K562 (cell line): ENCODE measurements around the gene KNG1. TPM values are rescaled to one million over a fixed set of nuclear protein-coding genes. Genes with fewer than 3 reads are reported as not detected.
A peak's percentile ranks its signal among the peaks of the same experiment; 100 is the strongest.

Source experiments
- ASH1L ChIP-seq: fragments of 450-650 bp; IDR thresholded peaks from 2 replicates; pipeline ENCODE4 v1.6.1; 2018; ENCODE audit warnings: borderline replicate concordance, mild to moderate bottlenecking, low read depth; ENCODE audit not compliant: partially characterized antibody
- FIP1L1 ChIP-seq: fragments of 200-400 bp; formaldehyde crosslinking; IDR thresholded peaks from 2 replicates; pipeline ENCODE4 v1.6.1; 2018; ENCODE audit warnings: mild to moderate bottlenecking, low read depth, low read length; ENCODE audit not compliant: poor library complexity, severe bottlenecking
- FOS ChIP-seq: IDR thresholded peaks from 3 replicates; pipeline ENCODE4 v1.6.1; 2011; ENCODE audit not compliant: insufficient read length; ENCODE audit errors: extremely low read depth
- NFXL1 ChIP-seq: fragments of 450-650 bp; formaldehyde crosslinking; IDR thresholded peaks from 2 replicates; pipeline ENCODE4 v1.4.0; 2021; ENCODE audit warnings: mild to moderate bottlenecking
- PHTF2 ChIP-seq: fragments of 250-450 bp; sonication (Bioruptor Pico); IDR thresholded peaks from 2 replicates; pipeline ENCODE4 v1.5.0; 2021; ENCODE audit warnings: mild to moderate bottlenecking
- POLR2A ChIP-seq: fragments of 450-650 bp; conservative IDR thresholded peaks from 2 replicates; pipeline ENCODE4 v1.6.1; 2016
- POLR2AphosphoS5 ChIP-seq: IDR thresholded peaks from 2 replicates; pipeline ENCODE4 v1.6.1; 2011; ENCODE audit warnings: mild to moderate bottlenecking, low read depth, low read length, moderate library complexity; ENCODE audit not compliant: control insufficient read depth, insufficient read depth
- RBFOX2 ChIP-seq: fragments of 200-400 bp; formaldehyde crosslinking; IDR thresholded peaks from 2 replicates; pipeline ENCODE4 v1.6.1; 2017; ENCODE audit warnings: low read depth, mild to moderate bottlenecking, low read length, moderate library complexity
- ZNF699 ChIP-seq: fragments of 250-450 bp; sonication (Bioruptor Pico); IDR thresholded peaks from 2 replicates; pipeline ENCODE4 v1.8.0; 2021; ENCODE audit warnings: mild to moderate bottlenecking, moderate library complexity; ENCODE audit not compliant: insufficient replicate concordance
- polyA plus RNA-seq, 8 experiments: library from polyadenylated mRNA; depleted of rRNA in 4 of 8; stranded (reverse) in 5 of 8; unstranded in 3 of 8; fragments of >200 nt; fragmentation: Nextera tagmentation in 2 of 8; fragmentation: Illumina TruSeq in 1 of 8; extraction: Ambion mirVana in 2 of 8; extraction: Trizol in 1 of 8; gene quantifications; 2 replicates each; pipeline versions ENCODE4 v1.2.1 to v1.2.3, GENCODE V29; 2011 to 2014; ENCODE audit warnings: inconsistent platforms in 1 of 8, missing spikeins in 1 of 8
- total RNA-seq, 7 experiments: library from RNA; depleted of rRNA in 6 of 7; stranded (reverse); fragments of >200 nt in 6 of 7; fragmentation: Illumina TruSeq in 2 of 7; extraction: Trizol in 2 of 7; gene quantifications; 2 replicates each; pipeline versions ENCODE4 v1.2.1 to v1.2.3, GENCODE V29; 2011 to 2021; ENCODE audit warnings: low replicate concordance in 1 of 7
- TF ChIP-seq, protein P1 (sequence below): sonication (generic); formaldehyde crosslinking; IDR thresholded peaks from 2 replicates; pipeline ENCODE4 v1.8.0; 2022; ENCODE audit warnings: mild to moderate bottlenecking, missing genetic modification reagents
- TF ChIP-seq, protein P2 (sequence below): fragments of 250-450 bp; sonication (Bioruptor Pico); IDR thresholded peaks from 2 replicates; pipeline ENCODE4 v1.9.0; 2021; ENCODE audit warnings: mild to moderate bottlenecking
- TF ChIP-seq, protein P3 (sequence below): fragments of 450-650 bp; formaldehyde crosslinking; IDR thresholded peaks from 2 replicates; pipeline ENCODE4 v1.4.0; 2022; ENCODE audit warnings: missing genetic modification characterization
- TF ChIP-seq, protein P4 (sequence below): fragments of 250-450 bp; sonication (Bioruptor Pico); IDR thresholded peaks from 2 replicates; pipeline ENCODE4 v1.8.0; 2022; ENCODE audit warnings: inconsistent platforms
- TF ChIP-seq, protein P5 (sequence below): fragments of 450-650 bp; IDR thresholded peaks from 2 replicates; pipeline ENCODE4 v1.6.1; 2016; ENCODE audit warnings: low read depth

The KNG1 gene
- total and polyA plus RNA-seq, 9 of the 15 experiments (the other 6 are each of a cell fraction or from before 2014, with no cell fraction given): 0.09 TPM; not detected in 8

DNA sequence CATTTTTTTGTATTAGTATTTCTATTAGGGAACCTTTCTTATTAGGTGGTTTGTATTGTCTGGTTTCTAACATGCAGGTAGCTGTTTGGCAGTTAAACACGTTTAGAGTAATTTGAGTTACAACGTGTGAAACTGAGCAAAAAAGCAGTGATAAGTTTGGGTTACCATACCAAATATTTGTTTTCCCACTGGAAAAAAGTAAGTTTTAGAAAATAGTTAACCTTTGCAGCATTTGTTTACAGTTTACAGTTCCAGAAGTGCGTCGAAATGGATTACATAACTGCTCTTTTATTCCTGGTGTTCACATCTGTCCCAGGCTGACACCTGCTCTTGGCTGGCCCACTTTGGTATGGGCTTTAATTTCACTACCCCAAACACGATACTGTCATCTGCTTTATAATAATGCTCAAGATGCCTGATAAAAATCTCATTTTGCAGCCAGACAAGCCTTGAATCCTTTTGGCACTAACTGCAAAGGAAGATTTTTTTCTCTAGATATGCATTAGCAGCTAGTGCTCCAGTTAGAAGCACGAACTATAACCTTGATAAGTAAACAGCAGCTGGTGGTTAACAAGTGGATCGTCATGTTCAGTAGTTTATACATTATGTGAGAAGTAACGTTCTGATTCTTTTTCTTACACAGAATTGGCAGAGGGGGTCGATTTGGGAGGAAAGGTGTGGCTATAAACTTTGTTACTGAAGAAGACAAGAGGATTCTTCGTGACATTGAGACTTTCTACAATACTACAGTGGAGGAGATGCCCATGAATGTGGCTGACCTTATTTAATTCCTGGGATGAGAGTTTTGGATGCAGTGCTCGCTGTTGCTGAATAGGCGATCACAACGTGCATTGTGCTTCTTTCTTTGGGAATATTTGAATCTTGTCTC is 71.6 kb downstream of the KNG1 start (continued):
- TF ChIP-seq, protein P1, sequence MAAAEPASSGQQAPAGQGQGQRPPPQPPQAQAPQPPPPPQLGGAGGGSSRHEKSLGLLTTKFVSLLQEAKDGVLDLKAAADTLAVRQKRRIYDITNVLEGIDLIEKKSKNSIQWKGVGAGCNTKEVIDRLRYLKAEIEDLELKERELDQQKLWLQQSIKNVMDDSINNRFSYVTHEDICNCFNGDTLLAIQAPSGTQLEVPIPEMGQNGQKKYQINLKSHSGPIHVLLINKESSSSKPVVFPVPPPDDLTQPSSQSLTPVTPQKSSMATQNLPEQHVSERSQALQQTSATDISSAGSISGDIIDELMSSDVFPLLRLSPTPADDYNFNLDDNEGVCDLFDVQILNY: no peak
- TF ChIP-seq POLR2A (peak; percentile 30), ASH1L (no peak), FOS (no peak), NFXL1 (CRISPR knock-in tag) (peak; percentile 46; the same call in 1 of the 2 replicates), POLR2AphosphoS5 (0 out of 2 replicates have a peak, but pooled peaks have one; percentile 13), PHTF2 (CRISPR knock-in tag) (no peak), FIP1L1 (no peak), RBFOX2 (peak; percentile 58; the same call in 1 of the 2 replicates), ZNF699 (no peak)
- TF ChIP-seq, protein P2, sequence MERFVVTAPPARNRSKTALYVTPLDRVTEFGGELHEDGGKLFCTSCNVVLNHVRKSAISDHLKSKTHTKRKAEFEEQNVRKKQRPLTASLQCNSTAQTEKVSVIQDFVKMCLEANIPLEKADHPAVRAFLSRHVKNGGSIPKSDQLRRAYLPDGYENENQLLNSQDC (CRISPR knock-in tag): 0 out of 2 replicates have a peak, but pooled peaks have one; percentile 27
- TF ChIP-seq, protein P3, sequence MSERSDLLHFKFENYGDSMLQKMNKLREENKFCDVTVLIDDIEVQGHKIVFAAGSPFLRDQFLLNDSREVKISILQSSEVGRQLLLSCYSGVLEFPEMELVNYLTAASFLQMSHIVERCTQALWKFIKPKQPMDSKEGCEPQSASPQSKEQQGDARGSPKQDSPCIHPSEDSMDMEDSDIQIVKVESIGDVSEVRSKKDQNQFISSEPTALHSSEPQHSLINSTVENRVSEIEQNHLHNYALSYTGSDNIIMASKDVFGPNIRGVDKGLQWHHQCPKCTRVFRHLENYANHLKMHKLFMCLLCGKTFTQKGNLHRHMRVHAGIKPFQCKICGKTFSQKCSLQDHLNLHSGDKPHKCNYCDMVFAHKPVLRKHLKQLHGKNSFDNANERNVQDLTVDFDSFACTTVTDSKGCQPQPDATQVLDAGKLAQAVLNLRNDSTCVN (CRISPR knock-in tag): peak; percentile 64; the same call in 1 of the 2 replicates
- TF ChIP-seq, protein P4, sequence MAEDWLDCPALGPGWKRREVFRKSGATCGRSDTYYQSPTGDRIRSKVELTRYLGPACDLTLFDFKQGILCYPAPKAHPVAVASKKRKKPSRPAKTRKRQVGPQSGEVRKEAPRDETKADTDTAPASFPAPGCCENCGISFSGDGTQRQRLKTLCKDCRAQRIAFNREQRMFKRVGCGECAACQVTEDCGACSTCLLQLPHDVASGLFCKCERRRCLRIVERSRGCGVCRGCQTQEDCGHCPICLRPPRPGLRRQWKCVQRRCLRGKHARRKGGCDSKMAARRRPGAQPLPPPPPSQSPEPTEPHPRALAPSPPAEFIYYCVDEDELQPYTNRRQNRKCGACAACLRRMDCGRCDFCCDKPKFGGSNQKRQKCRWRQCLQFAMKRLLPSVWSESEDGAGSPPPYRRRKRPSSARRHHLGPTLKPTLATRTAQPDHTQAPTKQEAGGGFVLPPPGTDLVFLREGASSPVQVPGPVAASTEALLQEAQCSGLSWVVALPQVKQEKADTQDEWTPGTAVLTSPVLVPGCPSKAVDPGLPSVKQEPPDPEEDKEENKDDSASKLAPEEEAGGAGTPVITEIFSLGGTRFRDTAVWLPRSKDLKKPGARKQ (CRISPR knock-in tag): no peak
- TF ChIP-seq, protein P5, sequence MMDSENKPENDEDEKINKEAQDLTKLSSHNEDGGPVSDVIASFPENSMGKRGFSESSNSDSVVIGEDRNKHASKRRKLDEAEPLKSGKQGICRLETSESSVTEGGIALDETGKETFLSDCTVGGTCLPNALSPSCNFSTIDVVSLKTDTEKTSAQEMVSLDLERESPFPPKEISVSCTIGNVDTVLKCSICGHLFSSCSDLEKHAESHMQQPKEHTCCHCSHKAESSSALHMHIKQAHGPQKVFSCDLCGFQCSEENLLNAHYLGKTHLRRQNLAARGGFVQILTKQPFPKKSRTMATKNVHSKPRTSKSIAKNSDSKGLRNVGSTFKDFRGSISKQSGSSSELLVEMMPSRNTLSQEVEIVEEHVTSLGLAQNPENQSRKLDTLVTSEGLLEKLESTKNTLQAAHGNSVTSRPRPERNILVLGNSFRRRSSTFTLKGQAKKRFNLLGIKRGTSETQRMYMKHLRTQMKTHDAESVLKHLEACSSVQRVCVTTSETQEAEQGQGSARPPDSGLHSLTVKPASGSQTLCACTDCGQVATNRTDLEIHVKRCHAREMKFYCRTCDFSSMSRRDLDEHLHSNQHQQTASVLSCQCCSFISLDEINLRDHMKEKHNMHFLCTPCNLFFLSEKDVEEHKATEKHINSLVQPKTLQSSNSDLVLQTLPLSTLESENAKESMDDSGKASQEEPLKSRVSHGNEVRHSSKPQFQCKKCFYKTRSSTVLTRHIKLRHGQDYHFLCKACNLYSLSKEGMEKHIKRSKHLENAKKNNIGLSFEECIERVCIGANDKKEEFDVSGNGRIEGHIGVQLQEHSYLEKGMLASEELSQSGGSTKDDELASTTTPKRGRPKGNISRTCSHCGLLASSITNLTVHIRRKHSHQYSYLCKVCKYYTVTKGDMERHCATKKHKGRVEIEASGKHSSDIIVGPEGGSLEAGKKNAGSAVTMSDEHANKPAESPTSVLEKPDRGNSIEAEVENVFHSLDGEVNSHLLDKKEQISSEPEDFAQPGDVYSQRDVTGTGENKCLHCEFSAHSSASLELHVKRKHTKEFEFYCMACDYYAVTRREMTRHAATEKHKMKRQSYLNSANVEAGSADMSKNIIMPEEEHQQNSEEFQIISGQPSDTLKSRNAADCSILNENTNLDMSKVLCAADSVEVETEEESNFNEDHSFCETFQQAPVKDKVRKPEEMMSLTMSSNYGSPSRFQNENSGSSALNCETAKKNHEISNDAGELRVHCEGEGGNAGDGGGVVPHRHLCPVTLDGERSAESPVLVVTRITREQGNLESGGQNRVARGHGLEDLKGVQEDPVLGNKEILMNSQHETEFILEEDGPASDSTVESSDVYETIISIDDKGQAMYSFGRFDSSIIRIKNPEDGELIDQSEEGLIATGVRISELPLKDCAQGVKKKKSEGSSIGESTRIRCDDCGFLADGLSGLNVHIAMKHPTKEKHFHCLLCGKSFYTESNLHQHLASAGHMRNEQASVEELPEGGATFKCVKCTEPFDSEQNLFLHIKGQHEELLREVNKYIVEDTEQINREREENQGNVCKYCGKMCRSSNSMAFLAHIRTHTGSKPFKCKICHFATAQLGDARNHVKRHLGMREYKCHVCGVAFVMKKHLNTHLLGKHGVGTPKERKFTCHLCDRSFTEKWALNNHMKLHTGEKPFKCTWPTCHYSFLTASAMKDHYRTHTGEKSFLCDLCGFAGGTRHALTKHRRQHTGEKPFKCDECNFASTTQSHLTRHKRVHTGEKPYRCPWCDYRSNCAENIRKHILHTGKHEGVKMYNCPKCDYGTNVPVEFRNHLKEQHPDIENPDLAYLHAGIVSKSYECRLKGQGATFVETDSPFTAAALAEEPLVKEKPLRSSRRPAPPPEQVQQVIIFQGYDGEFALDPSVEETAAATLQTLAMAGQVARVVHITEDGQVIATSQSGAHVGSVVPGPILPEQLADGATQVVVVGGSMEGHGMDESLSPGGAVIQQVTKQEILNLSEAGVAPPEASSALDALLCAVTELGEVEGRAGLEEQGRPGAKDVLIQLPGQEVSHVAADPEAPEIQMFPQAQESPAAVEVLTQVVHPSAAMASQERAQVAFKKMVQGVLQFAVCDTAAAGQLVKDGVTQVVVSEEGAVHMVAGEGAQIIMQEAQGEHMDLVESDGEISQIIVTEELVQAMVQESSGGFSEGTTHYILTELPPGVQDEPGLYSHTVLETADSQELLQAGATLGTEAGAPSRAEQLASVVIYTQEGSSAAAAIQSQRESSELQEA: no peak
